ENCODE results near the gene FAM204A. TPM values are rescaled to one million over a fixed set of nuclear protein-coding genes. Genes with fewer than 3 reads are reported as not detected.
A peak's percentile ranks its signal among the peaks of the same experiment; 100 is the strongest.

The FAM204A gene
- 49.2 TPM for polyA plus RNA-seq (2013, experiment 1 of 2; ENCODE audit: insufficient read length)
- polyA plus RNA-seq (2013, experiment 2 of 2; ENCODE audit: insufficient read length) = 50.0 TPM

- peak; percentile 91 for DNase-seq
Observed at GRCh38 chr10:118341791-118342637, at the start of gene FAM204A. Gene FAM204A (minus strand): TSS chr10:118342324. CDS start chr10:118336415, 5,909 bp downstream.

GRCh38 chr10:118383699-118384098 lies 41.6 kb upstream of the FAM204A start:
- no peak for DNase-seq

- no peak for DNase-seq
Observed at GRCh38 chr10:118383063-118383689, 41.1 kb upstream of the FAM204A start.

- DNase-seq = peak; percentile 48
Observed at GRCh38 chr10:118374404-118374803, 32.3 kb upstream of the FAM204A start.

GRCh38 chr10:118373786-118374185 lies 31.7 kb upstream of the FAM204A start:
- peak; percentile 86 for DNase-seq

GRCh38 chr10:118370499-118370898 lies 28.4 kb upstream of the FAM204A start:
- DNase-seq = no peak

- no peak for DNase-seq
Observed at GRCh38 chr10:118369641-118370205, 27.6 kb upstream of the FAM204A start.

GRCh38 chr10:118365702-118366101 lies 23.6 kb upstream of the FAM204A start:
- no peak for DNase-seq

GRCh38 chr10:118362103-118362502 lies 20.0 kb upstream of the FAM204A start:
- DNase-seq = no peak

- no peak for DNase-seq
Observed at GRCh38 chr10:118358327-118358726, 16.2 kb upstream of the FAM204A start.

- no peak for DNase-seq
Observed at GRCh38 chr10:118357841-118358240, 15.7 kb upstream of the FAM204A start.

GRCh38 chr10:118356628-118357027 lies 14.5 kb upstream of the FAM204A start:
- no peak for DNase-seq

- no peak for DNase-seq
Observed at GRCh38 chr10:118355234-118355633, 13.1 kb upstream of the FAM204A start.

- DNase-seq = no peak
Observed at GRCh38 chr10:118349235-118349634, 7.1 kb upstream of the FAM204A start.

GRCh38 chr10:118343549-118343948 lies 1.4 kb upstream of the FAM204A start:
- no peak for DNase-seq

- peak; percentile 36 for DNase-seq
Observed at GRCh38 chr10:118343115-118343514, 991 bp upstream of the FAM204A start.

GRCh38 chr10:118342638-118343020 lies 505 bp upstream of the FAM204A start:
- DNase-seq = peak; percentile 4

- no peak for DNase-seq
Observed at GRCh38 chr10:118340486-118340885, 1.6 kb downstream of the FAM204A start.

GRCh38 chr10:118339111-118339510 lies 3.0 kb downstream of the FAM204A start:
- DNase-seq = no peak

- no peak for DNase-seq
Observed at GRCh38 chr10:118337356-118337755, 4.8 kb downstream of the FAM204A start.

GRCh38 chr10:118333871-118334270 lies 8.3 kb downstream of the FAM204A start:
- no peak for DNase-seq

- DNase-seq = no peak
Observed at GRCh38 chr10:118332948-118333710, 9.0 kb downstream of the FAM204A start.

- DNase-seq = no peak
Observed at GRCh38 chr10:118332236-118332635, 9.9 kb downstream of the FAM204A start.
